HG02943 (cell line): ENCODE results near the gene TEX51.

Experiments used
- ATAC-seq: cut with Tn5 transposase; IDR thresholded peaks from one replicate; pipeline ENCODE4 v1.9.1; 2021; ENCODE audit warnings: mild to moderate bottlenecking, low read depth, moderate library complexity; ENCODE audit not compliant: unreplicated experiment

Gene TEX51

DNA sequence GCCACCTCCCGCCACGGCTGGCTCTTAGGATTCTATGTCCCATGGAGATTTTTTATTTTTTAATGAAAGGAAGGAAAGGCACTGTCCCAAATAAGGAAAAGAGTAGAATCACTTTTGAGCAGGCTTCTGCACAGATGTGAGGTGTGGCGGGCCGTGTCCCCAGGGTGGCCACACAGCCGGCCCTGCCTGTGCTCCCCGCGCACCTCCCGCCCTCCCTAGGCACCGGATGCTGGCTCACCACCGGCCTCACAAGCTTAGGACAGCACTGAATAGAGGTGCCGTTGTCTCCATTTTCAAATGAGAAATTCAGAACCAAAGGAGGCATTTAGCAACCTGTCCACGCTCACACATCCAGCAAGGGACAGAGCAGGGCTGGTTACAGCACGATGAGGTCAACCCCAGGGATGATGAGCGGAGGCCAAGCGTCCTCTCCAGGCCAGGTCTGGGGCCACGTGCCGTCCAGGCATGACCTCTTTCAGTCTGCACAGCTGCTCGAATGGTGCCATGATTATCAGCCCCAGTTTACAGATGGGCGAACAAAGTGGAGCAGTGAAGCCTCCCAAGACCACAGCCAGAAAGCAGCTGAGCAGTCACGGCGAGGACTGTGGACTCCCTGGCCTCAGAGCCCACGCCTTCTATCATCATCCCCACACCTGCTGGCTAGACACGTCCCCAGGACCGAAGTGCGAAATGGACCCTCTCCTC lies 20.7 kb upstream of the TEX51 start:
- ATAC-seq: no peak

DNA sequence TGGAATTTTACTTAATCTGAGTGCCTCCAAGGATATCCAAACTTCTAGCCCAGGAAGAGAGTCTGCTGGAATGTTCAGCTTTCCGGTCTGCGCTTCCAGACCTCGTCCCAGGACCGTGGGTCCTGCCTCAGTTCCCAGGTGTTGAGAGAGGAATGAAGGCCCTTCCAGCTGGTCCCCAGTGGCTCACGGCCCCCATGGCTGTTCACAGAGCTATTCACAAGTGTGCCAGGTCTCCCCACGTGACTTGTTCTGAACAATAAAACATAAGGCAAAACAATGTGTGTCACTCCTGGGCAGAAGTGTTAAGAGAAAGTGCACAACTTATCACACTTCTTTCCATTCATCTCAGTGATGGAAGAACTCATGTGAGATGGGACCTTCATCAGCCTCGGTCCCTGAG lies 20.1 kb upstream of the TEX51 start:
- ATAC-seq: no peak

DNA sequence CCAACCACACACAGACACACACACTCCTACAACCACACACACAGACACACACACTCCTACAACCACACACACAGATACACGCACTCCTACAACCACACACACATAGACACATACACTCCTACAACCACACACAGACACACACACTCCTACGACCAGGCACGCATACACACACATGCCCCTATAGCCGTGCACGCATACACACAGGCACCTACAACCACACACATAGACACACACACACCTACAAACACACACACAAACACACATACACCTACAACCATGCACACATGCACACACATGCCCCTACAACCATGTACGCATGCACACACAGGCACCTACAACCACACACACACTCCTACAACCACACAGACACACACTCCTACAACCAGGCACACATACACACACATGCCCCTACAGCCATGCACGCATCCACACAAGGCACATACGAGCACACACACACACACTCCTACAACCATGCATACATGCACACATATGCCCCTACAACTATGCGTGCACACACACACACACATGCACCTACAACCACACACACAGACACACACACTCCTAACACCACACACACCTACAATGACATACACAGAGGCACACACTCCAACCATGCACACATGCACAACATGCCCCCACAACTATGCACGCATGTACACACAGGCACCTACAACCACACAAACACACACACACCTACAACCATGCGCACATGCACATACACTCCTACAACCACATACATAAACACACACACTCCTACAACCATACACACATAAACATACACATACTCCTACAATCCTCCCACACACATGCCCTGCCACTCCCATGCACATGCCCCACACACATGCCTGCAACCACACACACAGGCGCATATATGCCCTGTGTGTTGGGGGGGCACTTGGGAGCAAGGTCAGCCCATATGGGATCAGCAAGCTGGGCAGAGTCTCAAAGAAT lies 19.1 kb upstream of the TEX51 start:
- no peak for ATAC-seq

DNA sequence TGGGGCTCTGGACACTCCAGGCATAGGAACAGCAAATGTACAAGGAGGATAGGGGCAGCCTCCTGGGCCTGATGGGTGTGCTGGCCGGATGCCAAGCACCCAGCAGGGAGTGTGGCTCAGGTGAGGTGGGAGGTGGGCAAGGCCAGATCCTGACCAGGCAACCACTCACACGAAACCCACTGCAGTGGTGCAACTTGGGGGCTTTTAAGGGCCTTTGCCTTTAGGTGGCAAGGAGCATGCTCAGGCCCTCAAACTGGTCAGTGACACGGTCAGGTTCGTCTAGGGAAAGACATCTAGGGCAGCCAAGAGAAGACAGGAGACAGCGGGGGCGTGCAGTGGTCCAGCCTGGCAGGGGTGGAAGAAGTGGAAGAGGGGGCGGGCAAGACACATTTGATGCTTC lies 18.4 kb upstream of the TEX51 start:
- no peak for ATAC-seq

DNA sequence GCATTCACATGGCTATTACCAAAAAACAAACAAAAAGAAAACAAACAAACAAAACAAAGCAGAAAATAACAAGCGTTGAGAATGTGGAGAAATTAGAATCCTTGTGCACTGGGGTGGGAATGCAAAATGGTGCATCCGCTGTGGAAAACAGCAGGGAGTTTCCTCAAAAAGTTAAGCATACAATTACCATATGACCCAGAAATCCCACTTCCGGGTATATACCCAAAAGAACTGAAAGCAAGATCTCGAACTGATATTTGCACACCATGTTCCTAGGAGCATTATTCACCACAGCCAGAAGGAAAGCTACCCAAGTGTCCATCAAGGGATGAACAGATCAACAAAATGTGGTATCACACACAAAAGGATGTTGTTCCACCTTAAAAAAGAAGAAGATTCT lies 17.9 kb upstream of the TEX51 start:
- ATAC-seq: no peak

DNA sequence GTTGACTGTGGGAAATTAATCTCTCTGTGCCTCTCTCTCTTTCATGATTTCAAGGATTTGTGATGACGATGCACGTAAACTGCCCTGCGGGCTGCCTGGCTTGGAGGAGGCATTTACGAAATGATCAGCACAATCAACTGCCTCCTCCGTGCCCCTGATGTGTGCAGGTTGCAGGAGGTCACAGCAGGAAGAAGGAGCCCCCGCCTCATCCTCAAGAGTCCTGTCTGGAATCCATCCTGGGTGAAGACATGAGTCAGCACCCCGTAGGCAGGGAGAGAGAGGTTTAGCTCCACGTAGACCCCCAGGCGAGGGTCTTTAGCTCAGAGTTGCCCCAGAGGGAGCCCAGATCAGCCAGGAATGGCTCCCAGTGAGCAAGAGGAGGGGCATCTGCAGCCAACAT lies 17.1 kb upstream of the TEX51 start:
- no peak for ATAC-seq

DNA sequence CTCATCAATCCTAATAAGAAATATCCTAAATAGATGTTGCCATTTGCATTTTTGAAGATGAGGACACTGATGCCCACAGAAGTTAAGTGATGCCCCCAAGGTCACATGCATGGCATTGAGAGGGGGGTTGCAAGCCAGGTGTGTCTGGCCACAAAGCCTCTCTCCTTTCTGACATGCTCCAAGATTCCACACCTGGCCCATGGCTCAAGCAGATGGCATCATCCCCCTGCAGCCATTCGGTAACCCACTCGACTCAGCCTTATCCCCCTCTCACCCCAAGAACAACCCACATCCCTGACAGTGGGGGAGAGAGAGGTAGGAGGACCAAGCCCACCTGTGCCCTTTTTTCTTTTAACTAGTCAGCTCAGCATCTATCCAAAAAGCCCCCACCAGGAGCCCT lies 16.5 kb upstream of the TEX51 start:
- ATAC-seq: no peak

DNA sequence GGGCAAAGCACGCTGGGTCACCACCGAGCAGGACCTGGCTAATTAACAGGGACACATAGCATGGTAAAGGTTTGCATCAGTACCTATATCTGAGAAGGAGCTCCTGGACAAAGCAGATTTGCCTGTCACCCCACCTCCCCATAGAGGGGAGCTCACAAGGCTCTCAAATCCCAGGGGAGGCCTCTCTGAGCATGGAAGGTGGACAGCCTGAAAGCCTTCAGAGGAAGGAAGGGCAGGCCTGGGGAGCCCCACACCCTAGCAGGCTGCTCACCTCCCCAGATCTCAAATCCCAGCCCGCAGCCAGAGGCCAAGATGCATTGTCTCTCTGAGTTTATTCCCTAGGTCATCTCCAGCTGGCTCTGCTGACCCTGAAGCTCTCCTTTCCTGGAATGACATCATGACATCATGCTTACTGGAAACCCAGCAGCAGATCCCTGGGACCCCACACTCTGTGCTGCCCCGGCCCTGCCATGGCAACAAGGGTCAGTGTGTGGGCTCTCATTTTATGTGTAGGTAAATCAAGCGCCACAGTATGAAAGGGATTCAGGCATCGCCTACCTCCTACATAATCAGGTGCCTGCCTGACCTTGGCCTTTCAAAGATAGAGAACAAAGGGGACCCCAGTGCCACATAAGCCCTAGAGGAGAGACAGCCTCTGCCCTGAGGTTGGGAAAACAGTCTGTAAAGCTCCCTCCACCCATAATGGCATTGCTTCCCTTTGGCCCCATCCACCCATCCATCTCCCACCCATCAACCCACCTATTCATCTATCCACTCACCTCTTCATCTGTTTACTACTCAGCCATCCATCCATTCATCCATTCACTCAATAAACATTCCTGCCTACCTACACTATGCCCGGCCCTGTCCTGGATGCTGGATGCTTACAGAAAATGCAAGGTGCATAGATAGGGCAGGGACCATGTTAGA lies 15.7 kb upstream of the TEX51 start:
- ATAC-seq: no peak

DNA sequence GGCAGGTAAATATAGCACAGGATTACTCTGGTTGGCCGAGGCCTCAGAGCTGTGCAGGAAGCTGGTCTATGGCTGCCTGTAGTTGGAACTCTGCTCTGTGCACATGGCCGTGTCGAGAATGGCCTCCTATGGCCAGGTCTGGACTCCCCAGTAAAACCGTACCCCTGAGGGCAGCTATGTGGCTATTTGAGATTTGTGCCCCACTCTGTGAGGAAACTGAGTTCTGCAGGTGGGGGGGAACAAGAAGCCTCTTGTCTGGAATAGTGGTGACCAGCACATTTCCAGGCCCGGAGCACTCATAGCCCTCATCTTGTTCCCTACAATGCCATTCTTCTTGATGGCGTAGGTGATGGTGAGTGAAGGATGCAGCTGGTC lies 15.0 kb upstream of the TEX51 start:
- ATAC-seq: no peak

DNA sequence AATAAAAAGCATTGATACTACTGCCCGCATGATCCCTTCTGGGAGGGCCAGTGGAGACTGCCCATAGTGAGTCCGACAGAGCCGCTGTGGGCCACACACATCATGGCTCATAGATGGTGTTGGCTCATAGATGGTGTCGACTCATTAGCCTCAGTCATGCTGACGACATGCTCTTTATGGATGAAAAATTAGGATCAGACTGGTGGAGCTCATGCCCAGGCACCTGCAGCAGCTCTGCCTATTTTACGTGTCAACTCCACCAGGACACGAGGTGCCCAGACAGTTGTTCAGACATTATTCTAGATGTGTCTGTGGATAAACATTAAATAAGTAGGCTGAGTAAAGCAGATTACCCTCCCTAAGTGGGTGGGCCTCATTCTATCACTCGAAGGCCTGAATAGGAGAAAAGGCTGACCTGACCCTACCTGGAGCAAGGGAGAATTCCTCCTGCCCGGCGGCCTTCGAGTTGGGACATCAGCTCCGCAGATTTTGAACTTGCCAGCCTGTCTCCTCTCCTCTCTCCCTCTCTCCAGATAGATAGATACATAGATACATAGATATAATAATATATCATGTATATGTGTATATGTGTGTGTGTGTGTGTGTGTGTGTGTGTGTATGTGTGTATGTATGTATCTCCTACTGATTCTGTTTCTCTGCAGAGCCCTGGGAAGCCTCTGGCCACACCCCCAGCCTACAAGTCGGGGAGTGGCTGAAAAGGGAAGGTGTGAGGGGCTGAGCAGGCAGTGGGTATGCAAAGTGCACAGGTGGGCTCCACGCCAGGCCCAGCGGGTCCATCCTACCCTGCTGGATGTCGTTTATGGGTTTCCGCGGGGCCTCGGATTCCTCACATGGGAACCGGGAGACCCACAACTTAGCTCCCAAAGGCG lies 13.6 kb upstream of the TEX51 start:
- no peak for ATAC-seq

DNA sequence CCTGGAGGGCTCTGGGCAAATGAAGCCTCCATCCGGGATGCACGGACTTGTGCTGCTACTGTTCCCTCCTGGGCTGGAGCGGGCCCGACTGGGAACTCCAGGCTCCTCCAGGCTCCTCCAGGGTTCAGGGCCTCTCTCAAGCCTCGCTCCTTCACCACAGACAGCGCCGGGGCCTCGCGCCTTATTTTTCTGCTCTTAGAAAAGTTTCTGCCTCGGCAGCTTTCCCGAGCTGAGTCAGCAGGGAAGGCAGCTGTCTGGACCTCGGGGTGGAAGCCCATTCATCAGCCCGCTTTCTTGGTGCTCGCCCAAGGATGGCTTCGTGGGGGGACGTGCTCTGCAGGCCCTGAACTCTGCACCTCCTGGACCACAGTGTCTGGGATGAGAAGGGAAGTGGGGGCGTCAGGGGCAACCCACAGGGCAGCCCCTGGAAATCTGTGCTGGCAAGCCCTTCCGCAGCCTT lies 12.9 kb upstream of the TEX51 start:
- no peak for ATAC-seq

DNA sequence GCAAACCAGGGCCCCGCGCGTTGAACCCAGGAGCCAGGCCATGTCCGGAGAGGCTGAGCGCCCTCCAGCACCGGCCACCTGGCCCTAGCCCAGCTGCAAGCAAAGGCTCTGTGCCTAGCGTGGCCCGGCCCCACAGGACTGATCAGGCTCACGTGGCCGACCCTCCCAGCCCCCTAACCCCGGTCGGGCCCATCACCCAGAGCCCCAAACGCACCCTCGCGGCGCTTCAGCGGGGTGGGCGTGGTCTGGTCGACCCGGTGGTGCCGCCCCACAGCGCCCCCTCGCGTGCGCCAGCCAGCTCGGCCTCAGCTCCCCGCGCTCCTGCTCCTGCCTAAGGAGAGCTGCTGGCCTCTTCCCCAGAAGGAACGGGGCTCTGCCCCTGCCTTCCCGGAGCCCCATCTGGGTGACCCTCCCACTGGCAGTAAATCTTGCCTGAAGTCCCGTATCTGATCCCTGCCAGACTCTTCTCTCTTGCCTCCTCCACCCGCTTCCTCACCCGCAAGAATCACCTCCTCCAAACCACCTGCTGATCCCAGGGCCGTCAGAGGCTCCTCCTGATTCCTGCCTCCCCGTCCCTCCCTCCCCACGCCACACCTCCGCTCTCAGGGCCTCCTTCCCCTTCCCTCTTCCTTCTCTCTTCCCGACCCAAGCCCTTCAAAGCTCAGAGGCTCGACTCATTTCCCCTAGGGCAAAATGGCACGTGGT lies 12.3 kb upstream of the TEX51 start:
- ATAC-seq: no peak

DNA sequence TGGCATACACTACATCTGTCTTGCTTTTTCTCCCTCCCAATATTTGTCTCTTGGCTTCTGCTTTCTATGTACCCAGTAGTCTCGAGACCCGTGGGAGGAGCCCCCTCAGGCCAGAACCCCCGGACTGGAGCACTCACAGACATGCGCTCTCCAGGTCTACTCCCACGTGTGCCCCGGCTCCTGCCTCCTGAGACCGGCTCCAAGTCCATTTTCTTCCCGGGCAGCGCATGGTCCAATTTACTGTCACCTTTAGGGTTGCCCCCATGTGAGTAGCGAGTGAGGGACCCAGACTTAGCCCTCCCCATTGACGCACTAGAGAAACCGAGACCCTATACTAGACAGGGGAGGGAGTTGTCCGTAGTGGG lies 11.8 kb upstream of the TEX51 start:
- no peak for ATAC-seq

DNA sequence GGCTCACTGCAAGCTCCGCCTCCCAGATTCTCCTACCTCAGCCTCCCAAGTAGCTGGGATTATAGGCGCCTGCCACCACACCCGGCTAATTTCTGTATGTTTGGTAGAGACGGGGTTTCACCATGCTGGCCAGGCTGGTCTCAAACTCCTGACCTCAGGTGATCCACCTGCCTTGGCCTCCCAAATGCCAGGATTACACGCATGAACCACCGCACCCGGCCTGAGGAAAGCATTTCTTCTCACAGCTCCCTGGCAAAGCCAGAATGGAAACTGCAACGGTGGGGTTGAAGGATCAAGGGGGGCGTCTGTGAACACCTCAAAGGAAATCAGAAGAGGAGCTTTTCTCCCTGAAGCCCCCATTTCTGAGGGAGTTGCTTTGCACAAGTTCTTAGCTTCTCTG lies 11.2 kb upstream of the TEX51 start:
- no peak for ATAC-seq

DNA sequence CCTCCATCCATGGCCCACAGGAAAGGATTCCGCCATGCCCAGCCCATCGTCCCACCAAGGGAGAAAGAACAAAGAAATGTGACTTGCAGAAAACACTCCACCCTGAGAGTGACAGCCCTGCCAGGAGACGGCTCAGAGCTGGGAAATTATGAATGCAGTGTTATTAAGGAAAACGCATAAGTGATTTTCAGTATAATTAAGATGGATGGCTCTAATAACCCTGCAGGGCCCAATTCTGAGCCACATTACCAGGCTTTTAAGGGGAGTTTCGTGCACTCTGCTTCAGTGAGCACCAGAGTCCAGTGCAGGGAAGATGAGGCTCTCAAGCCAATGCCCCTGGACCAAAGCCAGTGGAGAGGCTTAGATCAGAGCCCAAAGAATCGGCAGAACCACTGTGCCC lies 10.6 kb upstream of the TEX51 start:
- no peak for ATAC-seq

DNA sequence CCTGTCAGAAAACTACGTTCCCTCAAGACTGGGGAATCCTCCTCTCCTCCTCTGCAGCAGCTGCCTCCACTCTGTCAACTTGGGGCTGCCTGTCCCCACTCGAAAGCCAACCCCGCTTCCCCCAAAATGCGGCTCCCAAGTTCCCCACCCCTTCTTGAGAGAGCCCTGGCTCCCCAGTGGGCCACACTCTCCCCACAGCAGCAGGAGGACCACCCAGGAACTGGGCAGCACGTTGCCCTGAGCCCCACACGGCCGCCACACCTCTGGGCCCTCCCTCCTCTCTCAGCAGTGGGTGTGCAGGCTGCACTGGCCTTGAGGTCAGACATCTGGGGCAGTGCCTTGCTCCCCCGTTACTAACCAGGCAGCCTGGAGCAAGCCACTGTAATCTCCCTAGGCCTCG lies 9.6 kb upstream of the TEX51 start:
- no peak for ATAC-seq

DNA sequence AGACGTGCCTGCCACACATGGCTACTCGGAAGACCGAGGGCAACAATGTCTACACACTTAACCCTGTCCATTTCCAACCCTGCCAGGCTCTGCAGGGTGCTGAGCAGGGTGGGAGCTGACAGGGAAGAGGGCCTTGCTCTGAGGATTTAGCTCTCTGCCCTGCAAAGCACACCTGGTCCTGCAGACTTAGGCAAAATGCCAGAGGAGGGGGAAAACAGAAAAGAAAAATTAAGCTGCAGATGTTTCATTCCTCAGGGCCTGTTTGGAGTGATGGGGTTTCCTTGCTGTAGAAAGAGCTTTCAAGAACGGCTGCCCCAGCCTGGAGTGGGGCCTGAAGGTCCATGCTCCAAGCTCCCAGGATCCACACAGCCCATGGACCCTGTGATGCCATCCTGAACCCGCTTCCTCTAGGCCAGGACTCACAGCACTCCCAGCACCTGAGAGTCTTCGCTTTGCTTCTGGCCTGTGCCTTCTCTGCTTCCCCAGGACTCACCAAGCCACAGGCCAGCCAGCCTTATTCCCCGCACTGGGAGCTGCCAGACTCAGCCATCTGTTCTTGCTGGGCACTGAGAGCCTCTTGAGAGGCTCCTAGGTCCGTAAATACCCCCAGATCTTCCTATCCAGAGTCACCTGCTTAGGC lies 9.1 kb upstream of the TEX51 start:
- ATAC-seq: no peak

DNA sequence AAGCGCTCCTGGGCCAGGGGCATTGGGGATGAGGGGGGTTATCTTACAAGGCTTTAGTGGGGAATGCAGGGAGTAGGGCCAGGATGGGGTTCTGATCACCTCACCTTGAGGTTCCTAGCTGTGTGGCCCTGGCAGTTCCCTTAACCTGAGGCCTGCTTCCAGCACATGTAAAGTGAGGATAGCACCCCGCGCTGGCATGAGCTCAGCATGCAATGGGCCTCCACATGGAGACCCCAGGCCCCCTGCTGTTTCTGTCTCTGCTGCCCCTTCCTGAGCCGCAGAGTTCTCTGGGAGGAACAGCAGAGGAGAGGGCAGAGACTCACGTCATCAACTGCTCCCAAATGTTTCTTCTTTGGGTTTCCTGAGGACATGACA lies 8.6 kb upstream of the TEX51 start:
- no peak for ATAC-seq
